Rectal smooth muscle tissue (tissue), 1 donor: ENCODE measurements around the gene DCDC2.
"Not testable (repeated sequence)": the region's sequence is repeated elsewhere in the genome, so short reads cannot be mapped to it uniquely, and the experiment has no call there.

Experiments
- H3K27ac ChIP-seq: one replicate; pipeline ENCODE4 v1.7.0; 2013; ENCODE audit warnings: low read depth, low read length, inconsistent platforms
- H3K27me3 ChIP-seq: one replicate; pipeline ENCODE4 v1.7.0; 2013; ENCODE audit warnings: low read length; ENCODE audit not compliant: control insufficient read depth, insufficient read depth
- H3K36me3 ChIP-seq: one replicate; pipeline ENCODE4 v1.7.0; 2013; ENCODE audit warnings: low read length; ENCODE audit not compliant: control insufficient read depth, insufficient read depth
- H3K4me1 ChIP-seq: one replicate; pipeline ENCODE4 v1.7.0; 2013; ENCODE audit warnings: low read length; ENCODE audit not compliant: control insufficient read depth, insufficient read depth
- H3K4me3 ChIP-seq: one replicate; pipeline ENCODE4 v1.7.0; 2013; ENCODE audit warnings: low read length
- H3K9ac ChIP-seq: one replicate; pipeline ENCODE4 v1.7.0; 2013; ENCODE audit warnings: low read length

DCDC2 gene

GRCh38 chr6:24391208-24391607, 33.3 kb upstream of the DCDC2 start:
- no peak overlapping the region for H3K9ac ChIP-seq
- H3K27me3 ChIP-seq: no peaks in the 10 kb centered on the region
- H3K36me3 ChIP-seq: no peaks in the 10 kb centered on the region
- H3K4me1 ChIP-seq: no peaks in the 10 kb centered on the region
- H3K4me3 ChIP-seq: no peak overlapping the region
- H3K27ac ChIP-seq: no peak overlapping the region

GRCh38 chr6:24387818-24388217, 30.0 kb upstream of the DCDC2 start:
- Histone ChIP-seq H3K27ac (no peak overlapping the region), H3K36me3 (no peaks in the 10 kb centered on the region), H3K4me1 (no peaks in the 10 kb centered on the region), H3K9ac (no peak overlapping the region), H3K4me3 (no peak overlapping the region), H3K27me3 (no peaks in the 10 kb centered on the region)

- no peaks in the 10 kb centered on the region for H3K36me3 ChIP-seq
- no peaks in the 10 kb centered on the region for H3K27me3 ChIP-seq
- H3K27ac ChIP-seq: no peak overlapping the region
- H3K9ac ChIP-seq: no peak overlapping the region
- H3K4me1 ChIP-seq: no peaks in the 10 kb centered on the region
- no peak overlapping the region for H3K4me3 ChIP-seq
Measured at GRCh38 chr6:24385536-24386269, 27.8 kb upstream of the DCDC2 start.

- not testable (repeated sequence) for H3K27me3 ChIP-seq, H3K36me3 ChIP-seq, H3K9ac ChIP-seq, H3K27ac ChIP-seq, H3K4me1 ChIP-seq, H3K4me3 ChIP-seq
Measured at GRCh38 chr6:24384369-24385130, 26.7 kb upstream of the DCDC2 start.

GRCh38 chr6:24382891-24383494, 25.1 kb upstream of the DCDC2 start:
- H3K4me3 ChIP-seq, H3K36me3 ChIP-seq, H3K27ac ChIP-seq: not testable (repeated sequence)

GRCh38 chr6:24382220-24382540, 24.3 kb upstream of the DCDC2 start:
- H3K4me1 ChIP-seq: no peaks in the 10 kb centered on the region
- no peak overlapping the region for H3K27ac ChIP-seq
- no peak overlapping the region for H3K4me3 ChIP-seq
- H3K27me3 ChIP-seq: no peaks in the 10 kb centered on the region
- no peak overlapping the region for H3K9ac ChIP-seq
- no peaks in the 10 kb centered on the region for H3K36me3 ChIP-seq

More at GRCh38 chr6:24382891-24383494, 25.1 kb upstream of the DCDC2 start:
- not testable (repeated sequence) for H3K4me1 ChIP-seq, H3K27me3 ChIP-seq, H3K9ac ChIP-seq

- Histone ChIP-seq H3K4me1 (no peaks in the 10 kb centered on the region), H3K27me3 (no peaks in the 10 kb centered on the region), H3K4me3 (no peak overlapping the region), H3K27ac (no peak overlapping the region), H3K36me3 (no peaks in the 10 kb centered on the region), H3K9ac (no peak overlapping the region)
Measured at GRCh38 chr6:24381476-24382219, 23.8 kb upstream of the DCDC2 start.

- Histone ChIP-seq H3K4me1 (no peaks in the 10 kb centered on the region), H3K36me3 (no peaks in the 10 kb centered on the region), H3K27me3 (no peaks in the 10 kb centered on the region), H3K27ac (no peak overlapping the region), H3K9ac (no peak overlapping the region), H3K4me3 (no peak overlapping the region)
Measured at GRCh38 chr6:24378473-24379097, 20.7 kb upstream of the DCDC2 start.

- Histone ChIP-seq H3K27me3 (no peaks in the 10 kb centered on the region), H3K9ac (no peak overlapping the region), H3K4me3 (no peak overlapping the region), H3K27ac (no peak overlapping the region), H3K36me3 (no peaks in the 10 kb centered on the region), H3K4me1 (no peaks in the 10 kb centered on the region)
Measured at GRCh38 chr6:24376871-24377270, 19.0 kb upstream of the DCDC2 start.

- Histone ChIP-seq H3K4me1 (no peaks in the 10 kb centered on the region), H3K27me3 (no peaks in the 10 kb centered on the region), H3K36me3 (no peaks in the 10 kb centered on the region), H3K9ac (no peak overlapping the region), H3K27ac (no peak overlapping the region), H3K4me3 (no peak overlapping the region)
Measured at GRCh38 chr6:24374612-24375011, 16.8 kb upstream of the DCDC2 start.

GRCh38 chr6:24365103-24365633, 7.3 kb upstream of the DCDC2 start:
- H3K27me3 ChIP-seq, H3K36me3 ChIP-seq, H3K4me3 ChIP-seq, H3K27ac ChIP-seq, H3K4me1 ChIP-seq, H3K9ac ChIP-seq: not testable (repeated sequence)

GRCh38 chr6:24362363-24362762, 4.5 kb upstream of the DCDC2 start:
- H3K27me3 ChIP-seq, H3K4me1 ChIP-seq, H3K4me3 ChIP-seq, H3K9ac ChIP-seq, H3K36me3 ChIP-seq, H3K27ac ChIP-seq: not testable (repeated sequence)
